ENCODE measurements around the gene KCNA3. TPM values are rescaled to one million over a fixed set of nuclear protein-coding genes. Genes with fewer than 3 reads are reported as not detected.

Gene KCNA3
- total and polyA plus RNA-seq, 2 of the 8 experiments (the other 6 are each of a cell fraction or from before 2014, with no cell fraction given) = 0.95 to 1.1 TPM

DNA sequence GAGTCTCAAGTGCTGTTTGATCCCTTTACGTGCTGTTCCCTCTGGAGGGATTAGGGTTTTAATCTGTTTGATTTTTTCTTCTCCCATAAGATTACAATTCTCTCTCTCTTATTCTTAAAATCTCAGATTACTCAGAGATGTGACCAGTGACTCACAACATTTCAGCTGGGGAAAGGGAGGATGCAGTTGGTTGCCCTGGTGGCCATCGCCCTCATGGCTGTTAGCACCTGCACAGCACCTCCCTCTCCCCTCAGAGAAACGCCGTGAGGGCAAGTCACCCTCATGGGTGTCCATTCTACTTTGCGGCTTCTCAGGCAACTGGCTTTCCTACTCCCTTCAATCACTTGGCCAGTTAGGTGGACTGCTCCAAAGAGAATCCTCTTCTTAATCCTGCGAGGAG is 42.4 kb upstream of the KCNA3 start:
- Histone ChIP-seq H3K56ac (replicated peaks; ENCODE audit: insufficient read length, low read depth, low read length) (no peak overlapping the region), H3K23me2 (ENCODE audit: low read depth, low read length) (peaks cover 2% of the 10 kb centered on the region; the same call in 1 of the 2 replicates), H3K4me3 (ENCODE audit: extremely low read depth in 1 of 4, insufficient read depth in 2 of 4, low read depth in 3 of 4, low read length in 4 of 4) (no peak overlapping the region), H3K14ac (ENCODE audit: insufficient read length) (no peak overlapping the region), H2BK15ac (ENCODE audit: low read length) (no peak overlapping the region), H3K9me3 (ENCODE audit: insufficient read depth in 2 of 2, low read depth in 1 of 2, low read length in 1 of 2) (no peaks in the 10 kb centered on the region), H2AFZ (ENCODE audit: low read length) (no peak overlapping the region), H4K91ac (replicated peaks; ENCODE audit: insufficient read length, low read length) (no peak overlapping the region), H3K23ac (ENCODE audit: insufficient read length) (no peak overlapping the region), H3K4ac (replicated peaks; ENCODE audit: insufficient read length, low read depth, low read length) (no peak overlapping the region), H3K9ac (replicated peaks in 1 of 4; ENCODE audit: extremely low read depth in 1 of 4, low read depth in 3 of 4, low read length in 3 of 4) (no peak overlapping the region), H2BK5ac (ENCODE audit: low read depth, low read length) (no peak overlapping the region), H3K4me2 (ENCODE audit: insufficient read depth in 1 of 2, low read depth in 2 of 2, low read length in 2 of 2) (no peak overlapping the region), H4K5ac (ENCODE audit: insufficient read length, low read depth, low read length) (no peak overlapping the region), H4K20me1 (replicated peaks in 1 of 2; ENCODE audit: control insufficient read depth in 1 of 2, insufficient read depth in 2 of 2, low read length in 2 of 2) (peaks cover 0 to 2% of the 10 kb centered on the region in 2 experiments), H2BK120ac (replicated peaks; ENCODE audit: low read depth, low read length) (no peak overlapping the region), H3K4me1 (replicated peaks in 1 of 4; ENCODE audit: control insufficient read depth in 3 of 4, insufficient read depth in 4 of 4, low read length in 3 of 4) (no peaks in the 10 kb centered on the region), H3K27me3 (replicated peaks in 1 of 4; ENCODE audit: control insufficient read depth in 3 of 4, extremely low read depth in 1 of 4, insufficient read depth in 3 of 4, low read length in 3 of 4) (no peaks in the 10 kb centered on the region), H2BK20ac (ENCODE audit: low read length) (no peak overlapping the region), H4K8ac (ENCODE audit: extremely low read depth, insufficient read depth, low read length) (no peak overlapping the region), H2AK5ac (ENCODE audit: low read depth, low read length) (no peak overlapping the region), H3K27ac (ENCODE audit: low read depth, low read length) (no peak overlapping the region), H3K79me1 (ENCODE audit: low read depth, low read length) (no peaks in the 10 kb centered on the region), H3K36me3 (ENCODE audit: control insufficient read depth in 2 of 4, insufficient read depth in 4 of 4, low read length in 3 of 4) (no peaks in the 10 kb centered on the region), H3K18ac (ENCODE audit: extremely low read depth, low read length) (no peak overlapping the region), H2BK12ac (ENCODE audit: low read depth, low read length) (no peak overlapping the region), H3K79me2 (ENCODE audit: control insufficient read depth in 1 of 2, insufficient read depth in 2 of 2, low read length in 2 of 2) (no peaks in the 10 kb centered on the region)
- CTCF ChIA-PET (ENCODE audit: partially characterized antibody) = interaction anchor here (0.6 to 1.2 kb wide), 2 partner anchors 10 to 1102 kb away, joined by 3 to 5 read pairs; no protein-coding TSS in a partner anchor
- POLR2A ChIA-PET (ENCODE audit: partially characterized antibody) = no interaction called here
- no peak for FAIRE-seq
- WGBS, 2 experiments (ENCODE audit: extremely low coverage in 1 of 2, insufficient coverage in 1 of 2, insufficient read length in 1 of 2, insufficient replicate concordance in 2 of 2, low coverage in 1 of 2, low lambda C conversion rate in 2 of 2, missing lambda C conversion rate in 1 of 2) = 86% methylated on average over 6 of the region's 6 CpGs; no CpG with 5 or more reads in 1 of the 2 experiments
- DNase-seq (ENCODE audit: low read depth in 1 of 2, low spot score in 2 of 2) = no peak
- TF ChIP-seq RNF2 (IDR thresholded peaks at IDR 0.05; ENCODE audit: borderline replicate concordance, low read depth, low read length, missing control alignments, poor library complexity, severe bottlenecking) = no peak
- no peak for TF ChIP-seq SP1 (IDR thresholded peaks at IDR 0.05; ENCODE audit: low read depth, low read length)
- TF ChIP-seq FOSL1 (IDR thresholded peaks at IDR 0.05; ENCODE audit: insufficient read depth, low read depth, low read length) = no peak
- no peak for TF ChIP-seq BCL11A (IDR thresholded peaks at IDR 0.05; ENCODE audit: low read depth in 2 of 2, low read length in 2 of 2)
- TF ChIP-seq SIX5 (IDR thresholded peaks at IDR 0.05; ENCODE audit: low read depth, low read length) = no peak
- TF ChIP-seq, protein P1, sequence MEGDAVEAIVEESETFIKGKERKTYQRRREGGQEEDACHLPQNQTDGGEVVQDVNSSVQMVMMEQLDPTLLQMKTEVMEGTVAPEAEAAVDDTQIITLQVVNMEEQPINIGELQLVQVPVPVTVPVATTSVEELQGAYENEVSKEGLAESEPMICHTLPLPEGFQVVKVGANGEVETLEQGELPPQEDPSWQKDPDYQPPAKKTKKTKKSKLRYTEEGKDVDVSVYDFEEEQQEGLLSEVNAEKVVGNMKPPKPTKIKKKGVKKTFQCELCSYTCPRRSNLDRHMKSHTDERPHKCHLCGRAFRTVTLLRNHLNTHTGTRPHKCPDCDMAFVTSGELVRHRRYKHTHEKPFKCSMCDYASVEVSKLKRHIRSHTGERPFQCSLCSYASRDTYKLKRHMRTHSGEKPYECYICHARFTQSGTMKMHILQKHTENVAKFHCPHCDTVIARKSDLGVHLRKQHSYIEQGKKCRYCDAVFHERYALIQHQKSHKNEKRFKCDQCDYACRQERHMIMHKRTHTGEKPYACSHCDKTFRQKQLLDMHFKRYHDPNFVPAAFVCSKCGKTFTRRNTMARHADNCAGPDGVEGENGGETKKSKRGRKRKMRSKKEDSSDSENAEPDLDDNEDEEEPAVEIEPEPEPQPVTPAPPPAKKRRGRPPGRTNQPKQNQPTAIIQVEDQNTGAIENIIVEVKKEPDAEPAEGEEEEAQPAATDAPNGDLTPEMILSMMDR (IDR thresholded peaks at IDR 0.05; ENCODE audit: control extremely low read depth in 1 of 3, insufficient read depth in 1 of 3, low read depth in 1 of 3, low read length in 3 of 3) = no peak
- TF ChIP-seq EP300 (IDR thresholded peaks at IDR 0.05; ENCODE audit: borderline replicate concordance in 1 of 2, low read depth in 2 of 2, low read length in 2 of 2) = no peak
- TF ChIP-seq RAD21 (IDR thresholded peaks at IDR 0.05 in 1 of 2, conservative IDR thresholded peaks at IDR 0.05 in 1 of 2; ENCODE audit: low read depth in 2 of 2, low read length in 2 of 2) = no peak
- no peak for TF ChIP-seq KDM4A (IDR thresholded peaks at IDR 0.05; ENCODE audit: low read depth, low read length, severe bottlenecking)
- TF ChIP-seq SAP30 (IDR thresholded peaks at IDR 0.05; ENCODE audit: insufficient read depth, insufficient replicate concordance, low read length) = no peak
